Measurements from ENCODE around the gene EPHA2.

EPHA2 gene

GRCh38 chr1:16134906-16135305, 21.0 kb downstream of the EPHA2 start:
- no peak for DNase-seq (ENCODE audit: low read depth in 2 of 2)

GRCh38 chr1:16134066-16134801, 21.6 kb downstream of the EPHA2 start:
- no peak for DNase-seq (ENCODE audit: low read depth in 2 of 2)

GRCh38 chr1:16133007-16133961, 22.6 kb downstream of the EPHA2 start:
- no peak for DNase-seq (ENCODE audit: low read depth in 2 of 2)

- no peak for DNase-seq (ENCODE audit: low read depth in 2 of 2)
Measured at GRCh38 chr1:16132325-16132785, 23.5 kb downstream of the EPHA2 start.

- no peak for DNase-seq (ENCODE audit: low read depth in 2 of 2)
Measured at GRCh38 chr1:16131636-16132324, 24.1 kb downstream of the EPHA2 start.

GRCh38 chr1:16130827-16131226, 25.0 kb downstream of the EPHA2 start:
- DNase-seq (ENCODE audit: low read depth in 2 of 2), result no peak

GRCh38 chr1:16129921-16130543, 25.8 kb downstream of the EPHA2 start:
- no peak for DNase-seq (ENCODE audit: low read depth in 2 of 2)

GRCh38 chr1:16129316-16129715, 26.6 kb downstream of the EPHA2 start:
- no peak for DNase-seq (ENCODE audit: low read depth in 2 of 2)

- no peak for DNase-seq (ENCODE audit: low read depth in 2 of 2)
Measured at GRCh38 chr1:16128338-16128741, 27.5 kb downstream of the EPHA2 start.

- DNase-seq (ENCODE audit: low read depth in 2 of 2), result no peak
Measured at GRCh38 chr1:16127676-16128337, 28.1 kb downstream of the EPHA2 start.

GRCh38 chr1:16126743-16127515, 28.9 kb downstream of the EPHA2 start:
- no peak for DNase-seq (ENCODE audit: low read depth in 2 of 2)

- no peak for DNase-seq (ENCODE audit: low read depth in 2 of 2)
Measured at GRCh38 chr1:16126160-16126559, 29.7 kb downstream of the EPHA2 start.

- DNase-seq (ENCODE audit: low read depth in 2 of 2), result no peak
Measured at GRCh38 chr1:16125483-16125882, 30.4 kb downstream of the EPHA2 start.

GRCh38 chr1:16125088-16125470, 30.8 kb downstream of the EPHA2 start:
- DNase-seq (ENCODE audit: low read depth in 2 of 2), result no peak

- DNase-seq (ENCODE audit: low read depth in 2 of 2), result no peak
Measured at GRCh38 chr1:16124377-16125087, 31.3 kb downstream of the EPHA2 start.

GRCh38 chr1:16122916-16123315, 33.0 kb downstream of the EPHA2 start:
- peak; percentile 49 to 63 for DNase-seq (ENCODE audit: low read depth in 2 of 2)

- DNase-seq (ENCODE audit: low read depth in 2 of 2), result no peak
Measured at GRCh38 chr1:16122350-16122881, 33.5 kb downstream of the EPHA2 start.

- no peak for DNase-seq (ENCODE audit: low read depth in 2 of 2)
Measured at GRCh38 chr1:16120940-16121410, 34.9 kb downstream of the EPHA2 start.

GRCh38 chr1:16120407-16120806, 35.5 kb downstream of the EPHA2 start:
- DNase-seq (ENCODE audit: low read depth in 2 of 2), result no peak
